Measurements from ENCODE around the gene DEUP1.

DNA sequence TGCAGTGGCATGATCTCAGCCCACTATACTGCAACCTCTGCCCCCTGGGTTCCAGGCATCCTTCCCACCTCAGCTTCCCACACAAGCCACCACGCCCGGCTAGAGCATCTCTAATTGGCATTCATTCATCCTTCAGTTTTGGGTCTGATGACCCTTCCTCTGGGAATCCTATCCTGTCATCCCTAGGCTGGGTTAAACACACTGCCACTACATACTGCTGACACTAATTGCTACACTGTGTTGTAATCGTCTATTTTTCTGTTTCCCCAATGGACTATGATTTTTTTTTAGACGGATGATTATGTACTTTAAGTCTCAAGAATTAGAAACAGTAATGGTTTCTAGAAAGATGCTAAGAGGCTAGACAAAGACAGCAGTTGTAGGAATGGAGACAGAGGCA lies 62.8 kb downstream of the DEUP1 start:
- TF ChIP-seq, protein P1, sequence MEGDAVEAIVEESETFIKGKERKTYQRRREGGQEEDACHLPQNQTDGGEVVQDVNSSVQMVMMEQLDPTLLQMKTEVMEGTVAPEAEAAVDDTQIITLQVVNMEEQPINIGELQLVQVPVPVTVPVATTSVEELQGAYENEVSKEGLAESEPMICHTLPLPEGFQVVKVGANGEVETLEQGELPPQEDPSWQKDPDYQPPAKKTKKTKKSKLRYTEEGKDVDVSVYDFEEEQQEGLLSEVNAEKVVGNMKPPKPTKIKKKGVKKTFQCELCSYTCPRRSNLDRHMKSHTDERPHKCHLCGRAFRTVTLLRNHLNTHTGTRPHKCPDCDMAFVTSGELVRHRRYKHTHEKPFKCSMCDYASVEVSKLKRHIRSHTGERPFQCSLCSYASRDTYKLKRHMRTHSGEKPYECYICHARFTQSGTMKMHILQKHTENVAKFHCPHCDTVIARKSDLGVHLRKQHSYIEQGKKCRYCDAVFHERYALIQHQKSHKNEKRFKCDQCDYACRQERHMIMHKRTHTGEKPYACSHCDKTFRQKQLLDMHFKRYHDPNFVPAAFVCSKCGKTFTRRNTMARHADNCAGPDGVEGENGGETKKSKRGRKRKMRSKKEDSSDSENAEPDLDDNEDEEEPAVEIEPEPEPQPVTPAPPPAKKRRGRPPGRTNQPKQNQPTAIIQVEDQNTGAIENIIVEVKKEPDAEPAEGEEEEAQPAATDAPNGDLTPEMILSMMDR (IDR thresholded peaks at IDR 0.05; ENCODE audit: low read depth, low read length, missing input control) = no peak
- TF ChIP-seq MAX (IDR thresholded peaks at IDR 0.05) (no peak), TAF1 (conservative IDR thresholded peaks at IDR 0.05) (no peak), HNF4A (conservative IDR thresholded peaks at IDR 0.05) (no peak), HNF4G (IDR thresholded peaks at IDR 0.05) (no peak), RAD21 (IDR thresholded peaks at IDR 0.05) (no peak), RXRA (IDR thresholded peaks at IDR 0.05) (no peak), NR2F2 (IDR thresholded peaks at IDR 0.05) (no peak), EGR1 (IDR thresholded peaks at IDR 0.05; ENCODE audit: low read depth in 2 of 2) (no peak), GABPA (IDR thresholded peaks at IDR 0.05 in 1 of 2, conservative IDR thresholded peaks at IDR 0.05 in 1 of 2) (no peak), JUND (IDR thresholded peaks at IDR 0.05) (no peak)
- TF ChIP-seq, protein P2, sequence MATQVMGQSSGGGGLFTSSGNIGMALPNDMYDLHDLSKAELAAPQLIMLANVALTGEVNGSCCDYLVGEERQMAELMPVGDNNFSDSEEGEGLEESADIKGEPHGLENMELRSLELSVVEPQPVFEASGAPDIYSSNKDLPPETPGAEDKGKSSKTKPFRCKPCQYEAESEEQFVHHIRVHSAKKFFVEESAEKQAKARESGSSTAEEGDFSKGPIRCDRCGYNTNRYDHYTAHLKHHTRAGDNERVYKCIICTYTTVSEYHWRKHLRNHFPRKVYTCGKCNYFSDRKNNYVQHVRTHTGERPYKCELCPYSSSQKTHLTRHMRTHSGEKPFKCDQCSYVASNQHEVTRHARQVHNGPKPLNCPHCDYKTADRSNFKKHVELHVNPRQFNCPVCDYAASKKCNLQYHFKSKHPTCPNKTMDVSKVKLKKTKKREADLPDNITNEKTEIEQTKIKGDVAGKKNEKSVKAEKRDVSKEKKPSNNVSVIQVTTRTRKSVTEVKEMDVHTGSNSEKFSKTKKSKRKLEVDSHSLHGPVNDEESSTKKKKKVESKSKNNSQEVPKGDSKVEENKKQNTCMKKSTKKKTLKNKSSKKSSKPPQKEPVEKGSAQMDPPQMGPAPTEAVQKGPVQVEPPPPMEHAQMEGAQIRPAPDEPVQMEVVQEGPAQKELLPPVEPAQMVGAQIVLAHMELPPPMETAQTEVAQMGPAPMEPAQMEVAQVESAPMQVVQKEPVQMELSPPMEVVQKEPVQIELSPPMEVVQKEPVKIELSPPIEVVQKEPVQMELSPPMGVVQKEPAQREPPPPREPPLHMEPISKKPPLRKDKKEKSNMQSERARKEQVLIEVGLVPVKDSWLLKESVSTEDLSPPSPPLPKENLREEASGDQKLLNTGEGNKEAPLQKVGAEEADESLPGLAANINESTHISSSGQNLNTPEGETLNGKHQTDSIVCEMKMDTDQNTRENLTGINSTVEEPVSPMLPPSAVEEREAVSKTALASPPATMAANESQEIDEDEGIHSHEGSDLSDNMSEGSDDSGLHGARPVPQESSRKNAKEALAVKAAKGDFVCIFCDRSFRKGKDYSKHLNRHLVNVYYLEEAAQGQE (IDR thresholded peaks at IDR 0.05) = no peak
- TF ChIP-seq, protein P3, sequence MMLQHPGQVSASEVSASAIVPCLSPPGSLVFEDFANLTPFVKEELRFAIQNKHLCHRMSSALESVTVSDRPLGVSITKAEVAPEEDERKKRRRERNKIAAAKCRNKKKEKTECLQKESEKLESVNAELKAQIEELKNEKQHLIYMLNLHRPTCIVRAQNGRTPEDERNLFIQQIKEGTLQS (IDR thresholded peaks at IDR 0.05) = no peak
- TF ChIP-seq, protein P4, sequence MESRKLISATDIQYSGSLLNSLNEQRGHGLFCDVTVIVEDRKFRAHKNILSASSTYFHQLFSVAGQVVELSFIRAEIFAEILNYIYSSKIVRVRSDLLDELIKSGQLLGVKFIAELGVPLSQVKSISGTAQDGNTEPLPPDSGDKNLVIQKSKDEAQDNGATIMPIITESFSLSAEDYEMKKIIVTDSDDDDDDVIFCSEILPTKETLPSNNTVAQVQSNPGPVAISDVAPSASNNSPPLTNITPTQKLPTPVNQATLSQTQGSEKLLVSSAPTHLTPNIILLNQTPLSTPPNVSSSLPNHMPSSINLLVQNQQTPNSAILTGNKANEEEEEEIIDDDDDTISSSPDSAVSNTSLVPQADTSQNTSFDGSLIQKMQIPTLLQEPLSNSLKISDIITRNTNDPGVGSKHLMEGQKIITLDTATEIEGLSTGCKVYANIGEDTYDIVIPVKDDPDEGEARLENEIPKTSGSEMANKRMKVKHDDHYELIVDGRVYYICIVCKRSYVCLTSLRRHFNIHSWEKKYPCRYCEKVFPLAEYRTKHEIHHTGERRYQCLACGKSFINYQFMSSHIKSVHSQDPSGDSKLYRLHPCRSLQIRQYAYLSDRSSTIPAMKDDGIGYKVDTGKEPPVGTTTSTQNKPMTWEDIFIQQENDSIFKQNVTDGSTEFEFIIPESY (IDR thresholded peaks at IDR 0.05) = no peak

Data from liver (tissue), 3 donors.